Cerebellar cortex (tissue), 1 donor: ENCODE measurements around the gene MPP2.
"Not testable (repeated sequence)": the region's sequence is repeated elsewhere in the genome, so short reads cannot be mapped to it uniquely, and the experiment has no call there.

Experiments used
- DNase-seq: peaks from one replicate; pipeline ENCODE4 v3.0.0-alpha.2; 2015; ENCODE audit warnings: low spot score

The MPP2 gene, protein sequence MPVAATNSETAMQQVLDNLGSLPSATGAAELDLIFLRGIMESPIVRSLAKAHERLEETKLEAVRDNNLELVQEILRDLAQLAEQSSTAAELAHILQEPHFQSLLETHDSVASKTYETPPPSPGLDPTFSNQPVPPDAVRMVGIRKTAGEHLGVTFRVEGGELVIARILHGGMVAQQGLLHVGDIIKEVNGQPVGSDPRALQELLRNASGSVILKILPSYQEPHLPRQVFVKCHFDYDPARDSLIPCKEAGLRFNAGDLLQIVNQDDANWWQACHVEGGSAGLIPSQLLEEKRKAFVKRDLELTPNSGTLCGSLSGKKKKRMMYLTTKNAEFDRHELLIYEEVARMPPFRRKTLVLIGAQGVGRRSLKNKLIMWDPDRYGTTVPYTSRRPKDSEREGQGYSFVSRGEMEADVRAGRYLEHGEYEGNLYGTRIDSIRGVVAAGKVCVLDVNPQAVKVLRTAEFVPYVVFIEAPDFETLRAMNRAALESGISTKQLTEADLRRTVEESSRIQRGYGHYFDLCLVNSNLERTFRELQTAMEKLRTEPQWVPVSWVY

DNA sequence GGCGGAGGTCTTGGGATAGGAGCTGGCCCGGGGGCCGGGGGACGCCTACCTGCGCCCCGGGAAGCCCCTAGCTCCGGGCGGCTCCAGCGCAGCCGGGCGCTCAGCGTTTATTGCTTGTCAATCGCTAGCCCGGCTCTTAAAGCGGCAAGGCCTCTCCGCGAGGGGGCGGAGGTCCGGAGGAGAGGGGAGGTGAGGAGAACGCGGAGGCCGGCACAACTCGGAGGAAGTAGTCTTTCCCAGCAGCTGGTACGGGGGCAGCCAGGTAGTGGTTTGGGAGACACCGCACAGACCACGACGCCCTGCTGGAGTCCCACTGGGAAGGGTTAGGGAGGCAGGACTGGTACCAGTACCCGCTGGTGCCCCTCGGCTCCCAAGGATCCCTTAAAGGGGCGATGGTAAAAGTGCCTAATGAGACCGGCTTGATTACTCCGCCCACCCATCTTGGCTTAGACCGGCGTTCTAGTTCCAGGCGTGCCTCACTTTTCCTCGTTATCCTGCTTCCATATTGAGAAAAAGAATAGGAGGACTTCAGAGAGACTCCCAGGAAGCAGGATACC is at the start of gene MPP2:
MPP2 (minus strand) TSS at position 112 of the 557 bp plus-strand sequence. CDS start 3,076 bp downstream, outside the sequence.
- DNase-seq, result peak; percentile 91

DNA sequence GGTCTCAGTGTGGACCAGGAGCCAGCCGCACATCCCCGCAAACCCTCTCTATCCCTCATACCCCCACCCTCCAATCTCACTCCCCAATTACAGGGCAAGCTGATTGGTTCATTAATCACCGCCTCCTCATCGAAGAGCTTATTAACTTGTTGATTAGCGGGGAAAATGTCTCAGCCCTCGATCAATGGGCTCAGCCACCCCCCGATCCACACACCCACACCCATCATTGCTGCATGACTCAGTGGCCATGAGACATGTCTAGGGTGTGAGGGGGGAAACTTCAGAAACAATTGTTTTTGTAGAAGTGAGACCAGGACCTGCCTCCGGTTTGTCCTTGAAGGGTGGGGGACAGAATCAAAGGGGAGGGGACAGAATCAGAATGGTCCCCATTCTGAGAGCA is 48.9 kb upstream of the MPP2 start:
- DNase-seq, result no peak

DNA sequence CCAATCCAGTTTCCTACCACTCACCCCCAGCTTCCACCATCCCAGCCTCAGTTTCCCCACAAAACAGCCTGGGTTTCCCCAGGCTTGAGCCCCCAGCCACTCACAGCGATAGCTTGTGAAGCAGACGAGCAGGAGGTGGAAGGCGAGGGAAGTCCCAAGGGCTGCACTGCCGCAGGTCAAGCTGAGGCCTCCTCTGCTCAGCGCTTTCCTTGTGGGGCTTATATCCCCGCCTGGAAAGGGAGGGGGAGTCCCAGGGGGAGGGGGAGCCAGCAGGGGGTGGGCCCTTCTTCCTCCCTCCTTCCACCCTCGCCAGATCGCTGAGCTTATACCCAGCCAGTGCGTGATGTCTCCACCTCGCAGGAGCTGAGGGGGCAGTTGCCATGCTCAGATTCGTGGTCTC is 46.4 kb upstream of the MPP2 start, which contains the start of gene PYY:
PYY (minus strand) TSS at position 195 of the 400 bp plus-strand sequence. CDS start 457 bp downstream, outside the sequence.
- no peak for DNase-seq

DNA sequence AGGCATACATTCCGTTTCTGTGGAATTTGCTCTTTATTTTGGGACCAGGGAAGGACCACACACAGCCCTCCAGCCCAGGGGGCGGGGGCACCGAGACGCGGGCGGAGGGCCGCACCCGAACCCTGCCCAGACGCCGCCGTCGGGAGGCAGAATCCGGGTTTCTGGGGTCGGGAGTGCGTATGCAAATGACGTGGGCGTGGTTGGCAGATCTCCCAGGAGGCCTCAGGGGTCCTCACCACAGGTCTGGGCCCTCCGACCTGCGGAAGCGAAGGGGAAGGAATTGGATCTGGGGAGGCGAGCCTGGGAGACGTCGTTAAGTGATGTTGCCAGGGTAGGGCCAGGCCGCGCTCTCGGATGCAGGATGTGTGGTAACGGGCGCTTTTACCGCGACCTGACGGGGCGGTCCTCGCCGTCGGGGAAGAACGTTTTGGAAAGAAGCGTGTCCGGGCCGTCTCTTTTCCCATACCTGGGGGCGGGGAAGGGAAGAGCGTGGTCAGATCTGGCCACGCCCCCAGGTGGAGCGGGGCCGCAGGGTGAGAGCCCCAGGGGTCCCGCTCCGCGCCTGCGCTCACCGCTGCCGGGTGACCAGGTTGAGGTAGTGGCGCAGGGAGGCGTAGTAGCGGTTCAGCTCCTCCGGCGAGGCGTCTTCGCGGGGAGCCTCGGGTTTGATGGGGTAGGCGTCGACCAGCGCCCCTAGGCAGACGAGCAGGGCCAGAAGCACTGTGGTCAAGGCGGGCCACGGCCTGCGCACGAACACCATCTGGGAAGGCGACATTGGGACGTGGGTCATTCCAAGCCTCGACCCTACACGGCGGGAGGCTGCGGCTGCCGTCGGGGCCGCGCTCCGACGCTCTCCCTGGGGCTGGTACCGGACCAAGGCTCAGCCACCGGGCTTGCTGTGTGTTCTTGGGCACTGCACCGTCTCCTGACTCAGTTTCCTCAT is 45.7 kb upstream of the MPP2 start:
- DNase-seq, result no peak

DNA sequence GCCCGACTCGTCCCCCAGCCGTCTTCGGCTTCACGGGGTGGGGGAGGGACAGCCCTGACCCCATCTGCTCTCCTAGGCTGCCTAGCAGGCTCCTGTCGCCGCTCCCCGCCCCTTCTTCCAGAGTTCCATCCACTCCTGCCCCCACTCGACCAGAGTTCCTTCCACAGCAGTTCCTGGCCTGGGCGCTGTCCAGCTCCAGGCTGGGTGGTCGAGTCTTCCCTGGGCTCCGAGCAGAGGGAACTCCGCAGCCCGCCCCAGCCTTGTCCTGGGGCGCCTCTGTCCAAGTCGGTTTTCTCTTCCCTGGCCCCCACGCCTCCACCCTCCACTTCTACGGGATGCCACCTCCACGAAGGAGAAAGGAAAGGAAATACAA is 45.0 kb upstream of the MPP2 start:
- DNase-seq, result no peak

DNA sequence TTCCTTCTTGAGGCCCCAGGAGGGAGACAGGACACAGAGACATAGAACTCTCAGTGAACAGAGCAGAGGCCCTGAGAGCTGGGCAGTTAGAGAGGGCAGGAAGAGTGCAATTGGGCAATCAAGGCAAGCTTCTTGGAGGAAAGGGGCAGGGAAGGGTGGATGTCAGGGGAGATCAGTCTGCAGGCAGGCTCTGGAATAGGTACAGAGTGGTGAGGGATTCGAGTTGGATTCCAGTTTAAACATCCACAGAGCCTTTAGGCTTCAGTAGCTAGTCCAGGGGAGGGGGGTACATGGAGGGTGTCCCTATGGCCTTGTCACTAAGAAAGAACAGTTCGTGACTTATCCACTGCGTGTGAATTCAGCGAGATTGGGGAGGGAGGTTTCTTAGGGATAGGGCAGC is 44.4 kb upstream of the MPP2 start:
- DNase-seq, result no peak

DNA sequence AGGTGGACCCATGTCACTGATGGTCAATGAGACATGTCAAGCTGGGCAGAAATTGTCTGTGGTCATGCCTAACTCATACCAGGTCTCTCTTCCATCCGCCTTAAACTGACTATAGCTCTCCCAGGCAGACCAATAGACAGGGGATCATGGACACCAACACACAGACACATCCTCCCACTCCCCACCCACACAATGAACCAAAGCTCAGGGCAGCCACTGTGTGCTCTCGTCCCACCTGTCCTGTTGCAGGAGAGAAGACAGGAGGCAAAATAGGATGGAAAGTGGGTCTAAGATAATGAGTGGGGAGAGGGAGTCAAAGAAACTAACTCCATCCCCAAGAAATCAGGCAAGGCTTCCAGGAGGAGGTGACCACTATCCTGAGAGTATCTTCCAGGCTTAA is 43.2 kb upstream of the MPP2 start:
- no peak for DNase-seq

DNA sequence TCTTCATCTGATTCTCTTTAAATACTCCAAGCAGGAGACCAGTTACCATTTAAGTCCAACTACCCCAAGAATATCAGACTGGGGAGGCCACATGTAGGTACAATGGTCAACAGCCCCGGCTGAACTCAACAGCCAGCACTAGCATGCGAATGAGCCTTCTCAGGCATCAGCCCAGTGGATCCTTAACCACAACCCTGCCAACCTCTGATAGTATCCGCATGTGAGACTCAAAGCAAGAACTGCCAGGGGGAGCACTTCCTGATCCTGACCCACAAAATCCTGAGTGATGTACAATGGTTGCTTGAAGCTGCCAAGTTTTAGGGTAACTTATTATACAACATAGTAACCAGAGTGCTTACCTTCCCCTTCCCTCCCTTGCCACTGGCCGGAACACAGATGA is 42.4 kb upstream of the MPP2 start:
- DNase-seq, result no peak

DNA sequence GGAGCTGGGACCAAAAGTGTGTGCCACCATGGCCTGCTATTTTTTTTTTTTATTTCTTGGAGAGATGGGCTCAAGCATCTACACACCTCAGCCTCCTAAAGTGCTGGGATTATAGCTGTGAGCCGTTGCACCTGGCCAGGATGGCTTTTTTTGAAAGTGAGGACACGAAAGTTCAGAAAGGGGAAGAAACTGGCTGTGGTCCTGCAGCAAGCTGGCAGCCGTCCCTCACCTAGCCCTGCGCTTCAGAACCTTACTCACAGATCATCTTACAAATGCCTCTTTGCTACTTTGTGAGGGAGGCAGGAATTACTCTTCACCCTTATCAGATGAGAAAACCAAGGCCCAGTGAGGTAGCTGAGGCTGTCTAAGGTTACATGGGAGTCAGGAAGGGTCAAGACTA is 39.4 kb upstream of the MPP2 start:
- no peak for DNase-seq

DNA sequence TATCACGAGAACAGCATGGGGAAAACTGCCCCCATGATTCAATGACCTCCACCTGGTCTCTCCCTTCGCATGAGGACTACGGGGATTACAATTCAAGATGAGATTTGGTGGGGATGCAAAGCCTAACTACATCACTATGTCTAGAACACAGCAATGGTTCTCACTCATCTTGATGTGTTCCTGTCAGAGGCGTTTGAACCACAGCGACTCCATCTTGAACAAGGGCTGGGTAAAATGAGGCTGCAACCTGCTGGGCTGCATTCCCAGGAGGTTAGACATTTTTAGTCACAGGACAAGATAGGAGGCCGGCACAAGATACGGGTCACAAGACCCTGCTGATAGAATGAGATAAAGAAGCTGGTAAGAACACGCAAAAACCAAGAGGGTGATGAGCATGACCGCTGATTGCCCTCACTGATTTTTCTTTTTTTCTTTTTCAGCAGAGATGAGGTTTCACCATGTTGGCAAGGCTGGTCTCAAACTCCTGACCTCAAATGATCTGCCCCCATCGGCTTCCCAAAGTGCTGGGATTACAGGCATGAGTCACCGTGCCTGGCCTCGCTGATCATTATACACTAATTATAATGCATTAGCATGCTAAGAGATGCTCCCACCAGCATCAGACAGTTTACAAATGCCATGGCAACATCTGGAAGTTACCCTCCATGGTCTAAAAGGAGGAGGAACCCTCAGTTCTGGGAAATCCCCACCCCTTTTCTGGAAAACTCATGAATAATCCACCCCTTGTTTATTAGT is 37.9 kb upstream of the MPP2 start:
- DNase-seq, result no peak

DNA sequence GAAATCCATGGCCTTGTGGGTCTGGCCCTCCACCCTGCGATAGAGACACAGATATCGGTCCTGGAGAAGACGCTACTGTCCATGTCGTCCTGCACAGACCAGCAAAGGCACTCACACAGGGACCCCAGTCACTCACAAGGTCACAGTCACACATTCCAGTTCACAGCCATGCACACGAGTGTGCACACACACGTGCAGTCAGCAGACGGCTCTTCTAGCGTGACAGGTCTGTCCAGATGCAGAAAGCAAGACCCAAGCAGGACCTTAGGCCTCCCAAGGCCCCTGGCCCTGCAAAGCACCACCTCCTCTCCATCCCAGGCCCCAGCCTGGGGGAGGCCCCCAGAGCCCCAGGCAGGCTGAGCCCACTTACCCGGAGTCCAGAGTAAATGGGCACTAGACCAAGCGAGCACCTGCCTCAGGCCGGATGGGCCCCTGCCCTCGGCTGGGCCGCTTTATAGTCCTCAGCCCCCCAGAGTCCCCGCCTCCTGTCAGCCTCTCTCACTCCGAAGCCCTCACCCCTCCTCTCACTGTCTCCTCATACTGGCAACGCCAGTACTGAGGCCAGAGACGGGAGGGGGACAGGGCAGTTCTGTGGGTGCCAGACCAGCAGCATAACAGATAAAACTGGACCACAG is 34.8 kb upstream of the MPP2 start, which contains the start of gene PPY:
PPY (minus strand) TSS at position 426 of the 635 bp plus-strand sequence. CDS start 822 bp downstream, outside the sequence.
- DNase-seq, result no peak

DNA sequence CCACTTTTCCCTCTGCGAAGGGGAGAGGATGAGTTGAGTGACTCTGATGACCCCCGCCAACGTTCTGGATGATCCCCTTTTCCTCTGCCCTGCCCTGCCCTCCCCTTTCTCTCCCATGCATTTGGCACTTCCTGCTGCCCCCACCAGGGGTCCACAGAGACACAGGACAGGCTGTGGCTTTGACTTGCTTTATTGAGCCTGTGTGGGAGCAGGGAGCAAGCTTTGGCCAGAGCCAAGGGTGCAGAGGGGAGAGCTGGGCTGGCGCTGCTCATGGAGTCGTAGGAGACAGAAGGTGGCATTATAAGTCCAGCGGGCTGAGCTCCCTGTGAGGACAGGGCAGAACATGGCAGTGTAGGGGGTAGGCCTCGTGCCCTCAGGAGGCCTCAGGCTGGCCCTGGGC is 33.3 kb upstream of the MPP2 start:
- DNase-seq, result peak; percentile 45

DNA sequence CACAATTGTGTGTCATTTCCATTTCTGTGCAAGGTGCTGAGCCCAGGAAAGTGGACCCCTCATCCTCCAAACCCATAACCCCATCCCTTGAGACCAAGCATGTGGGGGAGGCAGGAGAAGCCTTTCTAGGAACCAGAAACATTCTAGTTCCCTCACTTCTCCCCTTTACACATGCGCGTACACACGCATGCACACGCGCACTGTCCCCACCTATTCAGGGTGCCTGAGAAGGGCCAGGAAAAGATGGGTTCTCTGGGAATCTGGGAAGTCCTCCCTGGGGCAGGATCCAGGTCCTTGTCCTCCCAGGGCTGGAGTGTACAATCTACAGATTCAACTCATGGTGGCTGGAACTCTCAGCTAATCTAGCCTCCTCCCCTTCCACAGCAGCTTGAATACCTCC is 32.5 kb upstream of the MPP2 start:
- no peak for DNase-seq

DNA sequence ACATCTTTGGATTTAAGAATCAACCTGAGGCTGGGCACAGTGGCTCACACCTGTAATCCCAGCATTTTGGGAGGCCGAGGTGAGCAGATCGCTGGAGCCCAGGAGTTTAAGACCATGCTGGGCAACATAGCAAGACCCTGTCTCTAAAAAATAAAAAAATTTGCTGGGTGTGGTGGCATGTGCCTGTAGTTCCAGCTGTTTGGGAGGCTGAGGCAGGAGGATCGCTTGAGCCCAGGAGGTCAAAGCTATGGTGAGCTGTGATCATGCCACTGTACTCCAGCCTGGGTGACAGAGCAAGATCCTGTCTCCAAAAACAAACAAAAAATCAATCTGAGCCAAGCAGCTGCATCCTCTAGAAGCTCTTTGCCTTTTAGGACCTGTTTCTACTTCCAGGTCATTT is 32.1 kb upstream of the MPP2 start:
- not testable (repeated sequence) for DNase-seq

DNA sequence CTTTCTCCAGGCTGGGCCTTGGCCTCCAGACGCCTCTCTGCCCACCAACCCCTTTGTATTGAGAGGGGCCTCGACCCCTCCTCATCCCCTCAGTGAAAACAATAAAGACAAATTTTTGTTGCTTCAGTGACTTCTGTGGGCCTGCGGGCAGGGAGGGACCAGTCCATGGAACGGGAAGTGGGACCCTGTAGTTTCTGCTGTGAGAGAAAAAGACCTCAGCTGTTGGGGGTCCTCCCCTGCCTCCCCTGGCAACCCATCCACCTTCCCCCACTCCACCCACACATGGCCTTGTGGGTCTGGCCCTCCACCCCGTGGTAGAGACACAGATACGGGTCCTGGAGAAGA is 31.5 kb upstream of the MPP2 start:
- DNase-seq, result no peak

DNA sequence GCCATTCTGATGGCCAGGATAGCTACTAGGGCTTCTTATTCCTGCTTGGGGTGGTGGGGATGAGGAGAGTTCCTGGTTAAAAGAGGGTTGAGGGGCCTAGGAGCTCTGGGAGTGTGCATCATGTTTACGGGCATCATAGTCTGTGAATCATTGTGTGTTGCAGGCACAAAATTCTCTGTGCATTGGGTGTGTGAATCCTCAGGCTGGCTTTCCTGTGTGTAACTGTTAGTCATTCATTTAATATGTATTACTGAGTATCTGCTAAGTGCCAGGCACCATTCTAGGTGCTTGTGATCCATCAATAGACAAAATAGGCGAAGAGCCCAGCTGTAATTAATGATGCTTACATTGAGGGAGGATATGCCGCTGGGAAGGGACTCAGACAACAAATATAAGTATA is 29.1 kb upstream of the MPP2 start:
- DNase-seq, result no peak

DNA sequence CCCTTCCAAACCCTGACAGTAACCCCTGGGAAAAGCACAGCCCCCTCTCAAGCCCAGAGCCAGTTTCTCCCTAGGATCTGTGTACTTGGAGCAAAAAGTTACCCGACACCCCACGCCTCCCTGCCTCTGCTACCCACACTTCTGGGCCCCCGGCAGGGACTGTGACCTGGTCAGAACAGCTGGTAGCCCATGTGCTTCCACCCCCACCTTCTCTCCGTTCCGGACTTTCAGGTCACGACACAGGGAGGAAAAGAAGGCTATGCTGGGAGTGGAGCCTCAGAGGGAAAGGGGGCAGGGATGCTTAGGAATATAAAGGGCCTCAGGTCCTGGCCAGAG is 28.6 kb upstream of the MPP2 start:
- DNase-seq, result no peak

DNA sequence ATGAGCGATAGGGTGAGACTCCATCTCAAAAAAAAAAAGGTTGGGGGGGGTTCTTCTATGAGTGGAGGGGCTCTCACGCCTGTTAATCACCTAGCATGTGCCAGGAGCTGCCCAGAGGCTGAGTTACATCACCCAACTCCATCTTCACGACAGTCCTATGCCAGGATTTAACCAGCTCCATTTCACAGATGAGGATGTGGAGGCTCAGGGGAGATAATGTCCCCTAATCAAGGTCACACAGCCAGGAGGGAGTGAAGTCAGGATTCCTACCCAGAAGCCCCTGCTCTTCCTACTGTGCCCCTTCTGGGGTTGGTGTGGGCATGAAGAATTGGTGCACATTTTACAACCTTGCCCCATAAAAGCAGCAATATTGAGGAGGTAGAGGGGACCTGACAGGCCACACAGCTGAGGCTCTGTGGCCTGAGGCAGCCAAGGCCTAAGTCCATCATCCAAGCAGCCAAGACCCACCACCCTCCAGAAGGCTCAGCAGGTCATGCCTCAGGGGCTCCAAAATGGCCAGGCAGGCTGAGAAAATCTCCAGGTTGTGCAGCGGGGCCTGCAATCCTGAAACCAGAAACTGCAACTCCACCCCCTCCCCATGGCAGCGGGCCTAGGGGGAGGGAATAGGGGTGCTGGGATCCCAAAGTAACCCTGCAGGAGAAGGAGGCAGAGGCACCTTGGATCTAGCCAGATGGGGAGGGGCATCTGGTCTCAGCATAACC is 28.0 kb upstream of the MPP2 start:
- no peak for DNase-seq

DNA sequence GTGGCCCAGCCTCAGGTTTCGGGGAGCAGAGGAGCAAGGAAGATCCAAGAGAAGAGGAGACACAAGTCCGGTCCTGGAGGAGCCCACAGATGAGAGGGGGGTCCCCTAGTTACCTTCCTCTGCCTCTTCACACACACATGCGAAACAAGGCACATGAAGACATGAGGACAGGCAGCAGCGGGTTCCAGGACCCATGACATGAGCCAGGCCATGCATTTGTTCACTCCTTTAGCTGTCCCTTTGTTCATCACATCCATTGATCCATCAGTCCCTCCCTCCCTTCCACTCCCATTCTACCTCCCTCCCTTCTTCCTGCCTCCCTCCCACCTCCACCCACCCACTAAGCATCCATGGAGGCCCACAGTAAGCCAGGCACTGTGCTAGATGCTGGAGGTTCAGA is 25.6 kb upstream of the MPP2 start:
- DNase-seq, result no peak

DNA sequence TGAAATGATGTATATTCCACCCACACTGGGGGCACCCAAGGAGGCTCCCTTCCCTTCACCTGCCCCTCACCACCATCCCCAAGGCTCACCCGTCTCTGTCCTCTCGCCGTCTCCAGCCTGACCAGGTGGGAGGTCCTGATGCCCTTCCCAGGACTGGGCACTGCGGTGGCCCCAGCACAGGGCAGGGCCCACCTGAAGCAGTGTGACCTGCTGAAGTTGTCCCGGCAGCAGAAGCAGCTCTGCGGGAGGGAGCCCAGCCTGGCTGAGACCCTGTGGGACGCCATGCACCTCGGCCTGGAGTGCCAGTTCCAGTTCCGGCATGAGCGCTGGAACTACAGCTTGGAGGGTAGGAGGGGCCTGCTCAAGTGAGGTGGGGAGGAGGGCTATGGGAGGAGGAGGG is 25.0 kb upstream of the MPP2 start:
- no peak for DNase-seq
